CD4-positive, alpha-beta memory T cell (primary cell): ENCODE measurements around the gene FUNDC2. TPM values are rescaled to one million over a fixed set of nuclear protein-coding genes. Genes with fewer than 3 reads are reported as not detected.
"Not testable (repeated sequence)": the region's sequence is repeated elsewhere in the genome, so short reads cannot be mapped to it uniquely, and the experiment has no call there.

Experiments
- CTCF ChIA-PET: fragments of 350-600 bp; sonication (Branson Sonifier 250); formaldehyde crosslinking; loops from one replicate; lab custom pipeline; 2021; ENCODE audit warnings: inconsistent platforms; ENCODE audit not compliant: partially characterized antibody; lab: Charles Lee
- POLR2A ChIA-PET: fragments of 350-600 bp; sonication (Branson Sonifier 250); formaldehyde crosslinking; loops from one replicate; lab custom pipeline; 2021; ENCODE audit not compliant: partially characterized antibody; lab: Charles Lee
- DNase-seq, 5 donors: peaks; one replicate each; pipeline versions ENCODE4 v3.0.0 to v3.0.0-alpha.2; 2020 to 2022; ENCODE audit warnings: mixed read lengths in 1 of 5
- H3K27ac ChIP-seq: one replicate; pipeline ENCODE4 v1.7.0; 2013; ENCODE audit warnings: low read depth, low read length
- H3K27me3 ChIP-seq: 2 replicates; pipeline ENCODE4 v1.7.0; 2013; ENCODE audit warnings: mild to moderate bottlenecking, low read length, moderate library complexity; ENCODE audit not compliant: insufficient read depth
- H3K36me3 ChIP-seq: 2 replicates; pipeline ENCODE4 v1.7.0; 2013; ENCODE audit warnings: mild to moderate bottlenecking, low read length, moderate library complexity; ENCODE audit not compliant: insufficient read depth
- H3K4me1 ChIP-seq: 2 replicates; pipeline ENCODE4 v1.7.0; 2013; ENCODE audit warnings: mild to moderate bottlenecking, low read length, moderate library complexity; ENCODE audit not compliant: insufficient read depth
- H3K4me3 ChIP-seq, 2 donors: one replicate each; pipeline ENCODE4 v1.7.0; 2013; ENCODE audit warnings: low read length in 2 of 2, mild to moderate bottlenecking in 1 of 2
- H3K9me3 ChIP-seq, 2 donors: one replicate each; pipeline ENCODE4 v1.7.0; 2013; ENCODE audit warnings: low read length in 2 of 2, control low read depth in 1 of 2; ENCODE audit not compliant: control insufficient read depth in 1 of 2
- H3K27ac Mint-ChIP-seq, 7 donors: one replicate each; pipeline ENCODE4 v1.8.0; 2020 to 2021; ENCODE audit warnings: mixed read lengths in 7 of 7, mild to moderate bottlenecking in 6 of 7, inconsistent platforms in 3 of 7, moderate library complexity in 3 of 7
- H3K27me3 Mint-ChIP-seq, 2 donors: one replicate each; pipeline ENCODE4 v1.8.0; 2020 to 2021; ENCODE audit warnings: mixed read lengths in 2 of 2
- H3K36me3 Mint-ChIP-seq, 2 donors: one replicate each; pipeline ENCODE4 v1.8.0; 2020 to 2021; ENCODE audit warnings: mixed read lengths in 2 of 2, inconsistent platforms in 1 of 2, mild to moderate bottlenecking in 1 of 2
- H3K4me1 Mint-ChIP-seq, 4 donors: one replicate each; pipeline ENCODE4 v1.8.0; 2020 to 2021; ENCODE audit warnings: mixed read lengths in 4 of 4, mild to moderate bottlenecking in 1 of 4
- H3K4me3 Mint-ChIP-seq, 8 donors: one replicate each; pipeline ENCODE4 v1.8.0; 2020 to 2021; ENCODE audit warnings: mixed read lengths in 8 of 8, mild to moderate bottlenecking in 7 of 8, moderate library complexity in 6 of 8, inconsistent platforms in 3 of 8
- H3K9me3 Mint-ChIP-seq, 8 donors: one replicate each; pipeline ENCODE4 v1.8.0; 2020 to 2021; ENCODE audit warnings: mixed read lengths in 8 of 8, mild to moderate bottlenecking in 5 of 8, inconsistent platforms in 3 of 8, moderate library complexity in 1 of 8
- intact Hi-C: fragments of 100-400 bp; cut with micrococcal nuclease; formaldehyde crosslinking; loops from one replicate; pipeline ENCODE4 v1.15.1; 2023
- polyA plus RNA-seq, 2 donors: library from polyadenylated mRNA; unstranded; fragments of 300-500 nt; fragmentation: Illumina TruSeq; gene quantifications; one replicate each; pipeline ENCODE4 v1.2.3, GENCODE V29; 2021
- total RNA-seq, 2 experiments: library from RNA; stranded (reverse); gene quantifications; one replicate each; pipeline ENCODE4 v1.2.3, GENCODE V29; 2021

Gene FUNDC2
- total and polyA plus RNA-seq, 4 experiments from 2014 or later, result 52.6 to 173 (median 105) TPM

- H3K4me1 Mint-ChIP-seq, result no peaks in the 10 kb centered on the region
- POLR2A ChIA-PET, result no interaction called here
- intact Hi-C loops, result no loop called here
- H3K9me3 Mint-ChIP-seq, result no peaks in the 10 kb centered on the region
- Histone ChIP-seq H3K27me3 (no peaks in the 10 kb centered on the region), H3K4me3 (no peak overlapping the region), H3K36me3 (no peaks in the 10 kb centered on the region), H3K4me1 (no peaks in the 10 kb centered on the region), H3K27ac (no peak overlapping the region), H3K9me3 (no peaks in the 10 kb centered on the region)
- H3K27me3 Mint-ChIP-seq, result peaks cover 0 to 7% of the 10 kb centered on the region in 2 donors
- H3K27ac Mint-ChIP-seq, result no peak overlapping the region
- H3K36me3 Mint-ChIP-seq, result no peaks in the 10 kb centered on the region
- CTCF ChIA-PET, result no interaction called here
- DNase-seq, result no peak
- H3K4me3 Mint-ChIP-seq, result no peak overlapping the region
These were observed 24.8 kb upstream of the FUNDC2 start for GRCh38 chrX:155001873-155002272.

GRCh38 chrX:155005190-155005589 is 21.5 kb upstream of the FUNDC2 start:
- H3K27me3 Mint-ChIP-seq, result peaks cover 1 to 7% of the 10 kb centered on the region in 2 donors
- no peak overlapping the region for H3K27ac Mint-ChIP-seq
- Histone ChIP-seq H3K36me3 (no peaks in the 10 kb centered on the region), H3K9me3 (no peaks in the 10 kb centered on the region), H3K4me3 (no peak overlapping the region), H3K27ac (no peak overlapping the region), H3K27me3 (no peaks in the 10 kb centered on the region), H3K4me1 (no peaks in the 10 kb centered on the region)
- H3K4me1 Mint-ChIP-seq, result no peaks in the 10 kb centered on the region
- no peak for DNase-seq
- H3K9me3 Mint-ChIP-seq, result no peaks in the 10 kb centered on the region
- H3K36me3 Mint-ChIP-seq, result no peaks in the 10 kb centered on the region
- ChIA-PET POLR2A (no interaction called here), CTCF (no interaction called here)
- intact Hi-C loops, result no loop called here
- no peak overlapping the region for H3K4me3 Mint-ChIP-seq

GRCh38 chrX:155006379-155006778 is 20.3 kb upstream of the FUNDC2 start:
- H3K4me3 Mint-ChIP-seq, H3K27me3 Mint-ChIP-seq, H3K9me3 Mint-ChIP-seq, H3K4me3 ChIP-seq, H3K27ac ChIP-seq, DNase-seq, H3K27me3 ChIP-seq, H3K36me3 ChIP-seq, intact Hi-C loops, H3K4me1 Mint-ChIP-seq, CTCF ChIA-PET, H3K4me1 ChIP-seq, H3K27ac Mint-ChIP-seq, H3K9me3 ChIP-seq, POLR2A ChIA-PET, H3K36me3 Mint-ChIP-seq: not testable (repeated sequence)

GRCh38 chrX:155006913-155007671 is 19.6 kb upstream of the FUNDC2 start:
- H3K36me3 Mint-ChIP-seq, H3K36me3 ChIP-seq, H3K9me3 ChIP-seq, DNase-seq, H3K27me3 ChIP-seq, H3K4me3 Mint-ChIP-seq, H3K27ac ChIP-seq, intact Hi-C loops, H3K27me3 Mint-ChIP-seq, H3K4me3 ChIP-seq, POLR2A ChIA-PET, CTCF ChIA-PET, H3K4me1 ChIP-seq, H3K9me3 Mint-ChIP-seq, H3K4me1 Mint-ChIP-seq, H3K27ac Mint-ChIP-seq: not testable (repeated sequence)

GRCh38 chrX:155008578-155008977 is 18.1 kb upstream of the FUNDC2 start:
- DNase-seq, H3K4me3 ChIP-seq, H3K4me1 Mint-ChIP-seq, POLR2A ChIA-PET, H3K9me3 ChIP-seq, H3K27ac Mint-ChIP-seq, CTCF ChIA-PET, H3K9me3 Mint-ChIP-seq, H3K4me1 ChIP-seq, H3K36me3 ChIP-seq, intact Hi-C loops, H3K27me3 ChIP-seq, H3K4me3 Mint-ChIP-seq, H3K36me3 Mint-ChIP-seq, H3K27me3 Mint-ChIP-seq, H3K27ac ChIP-seq: not testable (repeated sequence)

- no peak overlapping the region for H3K4me3 ChIP-seq
- intact Hi-C loops, result no loop called here
- H3K27me3 ChIP-seq, result no peaks in the 10 kb centered on the region
- Mint-ChIP-seq H3K9me3 (peaks cover 0 to 2% (median 0%) of the 10 kb centered on the region in 8 donors), H3K4me3 (no peak overlapping the region), H3K36me3 (no peaks in the 10 kb centered on the region), H3K27ac (no peak overlapping the region), H3K4me1 (no peaks in the 10 kb centered on the region), H3K27me3 (peaks cover 1 to 2% of the 10 kb centered on the region in 2 donors)
- no peak overlapping the region for H3K27ac ChIP-seq
- ChIA-PET CTCF (no interaction called here), POLR2A (interaction anchor here (1.5 kb wide), 1 partner anchor 17 kb away, joined by 4 read pairs; the partner anchor contains the start of gene FUNDC2)
- no peaks in the 10 kb centered on the region for H3K36me3 ChIP-seq
- no peaks in the 10 kb centered on the region for H3K4me1 ChIP-seq
- H3K9me3 ChIP-seq, result no peaks in the 10 kb centered on the region
- no peak for DNase-seq
These were observed 16.6 kb upstream of the FUNDC2 start for GRCh38 chrX:155009994-155010472.

- no peaks in the 10 kb centered on the region for H3K9me3 ChIP-seq
- Mint-ChIP-seq H3K27ac (no peak overlapping the region), H3K36me3 (no peaks in the 10 kb centered on the region), H3K4me3 (no peak overlapping the region), H3K9me3 (no peaks in the 10 kb centered on the region), H3K27me3 (no peaks in the 10 kb centered on the region), H3K4me1 (no peaks in the 10 kb centered on the region)
- intact Hi-C loops, result no loop called here
- H3K27ac ChIP-seq, result no peak overlapping the region
- no peak for DNase-seq
- H3K4me3 ChIP-seq, result no peak overlapping the region
- H3K27me3 ChIP-seq, result no peaks in the 10 kb centered on the region
- H3K4me1 ChIP-seq, result no peaks in the 10 kb centered on the region
- ChIA-PET POLR2A (no interaction called here), CTCF (no interaction called here)
- H3K36me3 ChIP-seq, result no peaks in the 10 kb centered on the region
These were observed 6.1 kb upstream of the FUNDC2 start for GRCh38 chrX:155020591-155020990.
